HEK293T (cell line): Measurements from ENCODE around the gene HS3ST4.

Source experiments
- ARNT ChIP-seq: fragments of 450-650 bp; IDR thresholded peaks from 2 replicates; pipeline ENCODE4 v1.6.1; 2017; ENCODE audit warnings: mild to moderate bottlenecking
- BHLHE40 ChIP-seq: fragments of 450-650 bp; IDR thresholded peaks from 2 replicates; pipeline ENCODE4 v1.6.1; 2016; ENCODE audit warnings: mild to moderate bottlenecking, moderate library complexity, borderline replicate concordance
- FOXK2 ChIP-seq: fragments of 450-650 bp; IDR thresholded peaks from 2 replicates; pipeline ENCODE4 v1.6.1; 2016; ENCODE audit warnings: mild to moderate bottlenecking
- FOXM1 ChIP-seq: fragments of 450-650 bp; IDR thresholded peaks from 2 replicates; pipeline ENCODE4 v1.6.1; 2017; ENCODE audit warnings: mild to moderate bottlenecking, borderline replicate concordance
- NFRKB ChIP-seq: fragments of 450-650 bp; IDR thresholded peaks from 2 replicates; pipeline ENCODE4 v1.6.1; 2016; ENCODE audit warnings: mild to moderate bottlenecking, moderate library complexity
- SP1 ChIP-seq: fragments of 450-650 bp; IDR thresholded peaks from 2 replicates; pipeline ENCODE4 v1.6.1; 2017
- SUZ12 ChIP-seq: fragments of 450-650 bp; IDR thresholded peaks from 2 replicates; pipeline ENCODE4 v1.6.1; 2016; ENCODE audit warnings: mild to moderate bottlenecking
- TARDBP ChIP-seq: fragments of 450-650 bp; IDR thresholded peaks from 2 replicates; pipeline ENCODE4 v1.6.1; 2016
- ZNF384 ChIP-seq: fragments of 450-650 bp; IDR thresholded peaks from 2 replicates; pipeline ENCODE4 v1.6.1; 2016

- no peak for TF ChIP-seq ARNT
- no peak for TF ChIP-seq NFRKB
- TF ChIP-seq FOXM1, result no peak
- TF ChIP-seq SUZ12, result no peak
- no peak for TF ChIP-seq FOXK2
- TF ChIP-seq SP1, result no peak
- no peak for TF ChIP-seq ZNF384
- TF ChIP-seq TARDBP, result no peak
- no peak for TF ChIP-seq BHLHE40
Observed at GRCh38 chr16:26015776-26016175, 324.0 kb downstream of the HS3ST4 start.
